Inflammatory macrophage (primary cell): ENCODE results near the gene ANKRD30BL.
"Not testable (repeated sequence)": the region's sequence is repeated elsewhere in the genome, so short reads cannot be mapped to it uniquely, and the experiment has no call there.

ENCODE experiments used
- DNase-seq, 2 donors: peaks; one replicate each; pipeline ENCODE4 v3.0.0-alpha.2; 2020 to 2022
- total RNA-seq, 18 experiments: gene quantifications; one replicate each; lab custom pipeline; 2026; ENCODE audit warnings: mixed read lengths in 6 of 18, inconsistent platforms in 2 of 18; lab: John Stamatoyannopoulos, UW

Gene ANKRD30BL, protein sequence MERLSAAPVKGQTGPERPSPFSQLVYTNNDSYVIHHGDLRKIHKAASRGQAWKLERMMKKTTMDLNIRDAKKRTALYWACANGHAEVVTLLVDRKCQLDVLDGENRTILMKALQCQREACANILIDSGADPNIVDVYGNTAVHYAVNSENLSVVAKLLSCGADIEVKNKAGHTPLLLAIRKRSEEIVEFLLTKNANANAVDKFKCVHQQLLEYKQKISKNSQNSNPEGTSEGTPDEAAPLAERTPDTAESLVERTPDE
- total RNA-seq, result 0 to 0.08 (median 0) reads per million in 18 experiments

DNA sequence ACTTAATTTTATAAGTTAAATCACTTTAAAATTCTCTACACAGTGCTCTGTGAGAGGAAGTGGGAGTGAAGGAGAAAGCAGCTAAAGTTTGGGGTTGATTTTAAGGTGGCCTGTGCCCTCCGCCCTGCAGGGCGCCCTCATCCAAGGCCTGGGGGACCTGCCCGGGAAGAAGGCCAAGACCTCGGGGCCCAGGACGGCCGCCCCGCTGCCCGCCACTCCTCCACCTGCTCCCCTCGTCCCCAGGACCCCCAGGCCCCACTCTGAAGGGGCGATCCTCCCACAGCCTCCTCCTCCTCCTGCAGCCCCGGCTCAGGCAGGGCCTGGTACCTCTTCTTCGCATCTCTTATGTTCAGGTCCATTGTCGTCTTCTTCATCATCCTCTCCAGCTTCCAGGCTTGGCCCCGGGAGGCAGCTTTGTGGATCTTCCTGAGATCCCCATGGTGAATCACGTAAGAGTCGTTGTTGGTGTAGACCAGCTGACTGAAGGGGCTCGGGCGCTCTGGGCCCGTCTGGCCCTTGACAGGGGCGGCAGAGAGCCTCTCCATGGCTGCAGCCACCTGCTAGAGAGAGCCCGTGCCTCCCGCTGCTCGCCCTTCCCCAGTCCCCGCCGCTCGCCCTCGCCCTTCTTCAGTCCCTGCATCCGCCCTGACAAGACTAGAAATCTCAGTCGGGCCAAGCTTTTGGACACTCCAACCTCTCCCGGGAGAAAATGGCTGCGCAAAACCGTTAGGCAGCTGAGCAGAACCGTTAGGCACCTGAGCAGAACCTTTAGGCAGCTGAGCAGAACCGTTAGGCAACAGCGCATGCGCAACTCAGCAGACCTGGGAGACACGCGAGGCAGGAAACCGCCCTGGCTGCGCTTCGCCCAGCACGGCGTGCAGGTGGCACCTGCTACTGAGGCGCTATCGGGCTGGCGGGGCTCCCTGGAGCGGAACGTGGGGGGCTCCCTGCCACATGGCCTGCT is at the start of gene ANKRD30BL:
ANKRD30BL (minus strand) TSS at position 792 of the 964 bp plus-strand sequence; CDS start at position 545, 247 bp downstream.
- DNase-seq, result not testable (repeated sequence)

DNA sequence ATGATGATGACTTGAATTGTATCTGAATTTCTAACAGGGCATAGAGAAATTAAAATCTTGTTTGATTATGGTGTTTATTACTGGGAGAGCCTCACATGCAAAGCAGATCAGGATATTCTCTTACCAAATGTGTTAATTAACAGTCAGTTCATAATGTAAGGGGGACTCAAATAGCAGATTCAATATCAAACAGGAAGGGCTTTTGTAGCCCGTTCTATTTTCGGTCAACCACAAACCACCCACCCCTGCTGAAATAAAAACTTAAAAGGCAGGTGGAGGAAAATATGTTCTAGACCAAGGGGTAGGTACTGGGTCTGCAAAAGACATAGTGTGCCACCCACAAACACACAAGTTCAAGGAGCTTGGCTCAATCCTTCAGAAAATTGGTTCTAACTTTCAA is 41.1 kb upstream of the ANKRD30BL start:
- DNase-seq, result not testable (repeated sequence)

DNA sequence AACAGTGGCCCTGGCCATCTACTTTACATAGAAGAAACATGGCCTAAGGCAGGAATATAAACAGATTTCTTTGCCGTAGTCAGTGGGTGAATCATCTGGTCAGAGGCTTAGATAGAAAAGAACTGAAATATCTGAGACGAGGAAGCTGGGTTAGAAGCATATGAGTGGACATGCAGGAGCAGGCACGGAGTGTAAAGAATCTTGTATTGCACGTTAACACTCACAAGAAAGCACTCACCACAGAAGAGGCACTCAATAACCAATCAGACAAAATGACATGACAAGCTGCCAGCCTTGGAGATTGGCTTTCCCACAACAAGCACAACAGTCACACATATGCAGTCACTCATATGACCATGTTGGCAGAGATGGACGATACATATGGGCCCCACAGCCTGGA is 31.1 kb upstream of the ANKRD30BL start:
- not testable (repeated sequence) for DNase-seq

DNA sequence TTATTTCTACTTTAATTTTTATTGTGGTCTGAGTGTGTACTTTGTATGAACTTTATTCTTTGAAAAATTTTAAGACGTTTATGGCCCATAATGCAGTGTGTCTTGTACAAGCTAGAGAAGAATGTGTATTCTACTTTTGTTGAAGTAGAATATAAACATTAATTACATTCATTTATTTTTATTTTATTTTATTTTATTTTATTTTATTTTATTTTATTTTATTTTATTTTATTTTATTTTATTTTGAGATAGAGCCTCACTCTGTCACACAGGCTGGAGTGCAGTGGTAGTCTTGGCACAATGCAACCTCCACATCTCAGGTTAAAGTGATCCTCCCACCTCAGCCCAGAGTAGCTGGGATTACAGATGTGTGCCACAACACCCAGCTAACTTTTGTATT is 5.3 kb upstream of the ANKRD30BL start:
- not testable (repeated sequence) for DNase-seq

DNA sequence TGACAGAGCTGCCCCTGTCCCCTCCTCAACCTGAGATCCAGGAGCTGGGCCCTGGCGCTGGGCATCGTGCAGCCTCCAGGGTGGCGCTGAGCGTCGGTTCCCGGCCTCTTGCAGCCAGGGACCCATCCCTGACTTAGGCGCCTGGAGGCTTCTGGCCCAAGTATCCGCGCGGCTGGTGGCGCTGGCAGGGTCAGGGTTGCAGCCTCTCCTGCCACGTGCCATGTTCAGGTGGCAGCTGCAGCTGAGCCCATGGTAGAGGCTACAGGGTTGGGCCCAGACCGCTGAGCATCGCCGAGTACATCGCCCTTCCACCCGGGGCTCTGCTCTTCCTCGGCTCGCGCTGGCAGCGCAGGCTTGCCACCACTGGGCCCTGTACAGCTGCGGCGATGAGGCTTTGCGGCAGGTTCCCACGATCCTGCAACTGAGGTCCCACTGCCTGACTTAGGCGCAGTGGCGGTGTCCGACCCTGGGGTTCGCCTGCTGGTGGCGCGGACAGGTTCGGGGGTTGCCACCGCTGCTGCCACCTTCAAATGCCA is 441 bp upstream of the ANKRD30BL start:
- DNase-seq, result not testable (repeated sequence)

DNA sequence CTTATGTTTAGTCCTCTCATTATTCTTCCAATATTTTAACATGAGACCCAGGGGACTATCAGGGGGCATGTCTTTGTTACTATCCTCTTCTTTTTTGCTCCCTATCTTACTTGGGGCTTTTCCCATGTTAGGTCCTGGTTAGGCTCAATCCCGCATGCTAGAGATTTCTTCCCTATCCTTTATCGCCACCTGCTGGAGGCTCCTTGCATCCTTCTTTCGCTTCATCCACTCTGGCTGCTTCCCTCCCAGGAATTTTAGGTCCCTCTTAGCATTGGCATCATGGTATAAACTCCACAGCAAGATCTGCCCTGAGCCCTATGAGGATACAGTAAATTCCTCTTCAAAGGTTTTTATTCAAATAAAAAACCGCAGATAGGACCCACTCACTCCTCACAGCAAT is 15.0 kb downstream of the ANKRD30BL start:
- DNase-seq, result peak; percentile 35 to 40
